Measurements from ENCODE around the gene RAP1GAP.

RAP1GAP gene

DNA sequence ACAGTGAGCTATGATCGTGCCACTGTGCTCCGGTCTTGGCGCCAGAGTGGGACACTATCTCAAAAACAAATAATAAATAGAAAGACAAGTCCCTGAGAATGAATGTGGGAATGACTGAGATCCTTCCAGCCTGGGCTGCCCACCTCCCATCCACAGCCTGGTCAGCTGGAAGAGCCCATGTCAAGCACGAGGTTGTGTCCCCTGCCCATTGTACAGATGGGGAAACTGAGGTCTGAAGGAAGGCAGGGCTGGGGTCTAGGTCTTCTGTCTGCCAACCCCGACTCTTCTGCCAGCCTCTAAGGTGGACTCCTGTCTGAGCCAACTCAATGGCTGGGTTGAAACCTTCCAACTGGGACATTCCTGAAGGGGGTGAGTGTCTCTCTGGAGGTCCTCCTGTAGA, 79.5 kb downstream of the RAP1GAP start:
- no peak overlapping the region for H3K27ac ChIP-seq
- no peak for TF ChIP-seq CTCF (conservative IDR thresholded peaks at IDR 0.05)

DNA sequence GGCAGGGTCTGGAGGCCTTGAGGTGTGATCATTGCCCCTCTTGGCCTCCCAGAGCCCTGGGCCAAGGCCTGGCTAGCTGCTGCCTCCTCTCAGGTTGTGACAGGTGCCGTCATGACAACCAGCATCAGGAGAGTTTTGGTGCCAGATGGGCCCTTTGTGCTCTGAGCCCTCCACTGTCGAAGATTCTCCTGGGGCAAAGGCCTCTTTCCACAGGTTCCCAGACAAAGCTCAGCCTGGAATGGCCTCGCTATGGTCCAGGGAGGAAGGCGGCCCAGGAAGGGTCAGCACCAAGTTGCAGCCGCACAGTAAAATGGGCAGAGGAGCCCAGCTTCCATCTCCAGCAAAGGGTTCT, 81.6 kb downstream of the RAP1GAP start:
- no peak overlapping the region for H3K27ac ChIP-seq
- no peak for TF ChIP-seq CTCF (conservative IDR thresholded peaks at IDR 0.05)

DNA sequence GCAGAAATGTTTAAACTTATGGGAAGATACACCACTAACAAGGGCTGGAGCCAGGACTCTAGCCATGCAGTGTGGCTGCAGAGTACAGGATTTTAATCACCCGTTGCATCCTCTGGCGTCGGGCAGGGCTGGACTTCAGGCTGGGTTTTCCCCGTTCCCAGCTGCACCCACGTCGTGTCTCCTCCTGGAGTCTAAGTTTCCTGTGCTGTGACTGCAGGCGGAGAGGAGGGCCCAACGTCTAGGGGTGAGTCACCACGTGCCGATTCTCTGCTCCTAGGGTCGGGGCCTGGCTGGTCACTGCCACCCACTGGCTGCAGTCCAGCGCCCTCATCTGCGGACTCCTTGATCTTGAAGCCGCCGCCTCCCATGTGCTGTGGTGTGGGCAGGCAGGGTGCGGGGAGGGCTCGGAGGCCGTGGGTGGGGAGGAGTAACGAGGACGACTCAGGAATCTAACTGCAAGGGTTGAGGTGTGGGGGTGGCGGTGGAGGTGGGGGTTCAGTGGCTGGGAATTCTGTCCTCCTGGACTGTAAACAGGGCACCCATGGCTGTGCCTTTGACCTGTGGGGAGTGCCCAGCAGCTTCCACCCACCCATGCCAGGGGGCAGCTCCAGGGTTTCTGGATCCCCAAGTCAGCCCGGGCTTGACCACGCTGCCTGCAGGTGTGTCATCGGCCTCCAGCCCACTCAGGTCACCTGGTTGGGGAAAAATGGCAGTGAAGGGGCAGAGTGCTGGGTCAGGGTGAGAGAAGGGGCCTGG, 82.1 kb downstream of the RAP1GAP start:
- no peak for TF ChIP-seq CTCF (conservative IDR thresholded peaks at IDR 0.05)
- no peak overlapping the region for H3K27ac ChIP-seq

DNA sequence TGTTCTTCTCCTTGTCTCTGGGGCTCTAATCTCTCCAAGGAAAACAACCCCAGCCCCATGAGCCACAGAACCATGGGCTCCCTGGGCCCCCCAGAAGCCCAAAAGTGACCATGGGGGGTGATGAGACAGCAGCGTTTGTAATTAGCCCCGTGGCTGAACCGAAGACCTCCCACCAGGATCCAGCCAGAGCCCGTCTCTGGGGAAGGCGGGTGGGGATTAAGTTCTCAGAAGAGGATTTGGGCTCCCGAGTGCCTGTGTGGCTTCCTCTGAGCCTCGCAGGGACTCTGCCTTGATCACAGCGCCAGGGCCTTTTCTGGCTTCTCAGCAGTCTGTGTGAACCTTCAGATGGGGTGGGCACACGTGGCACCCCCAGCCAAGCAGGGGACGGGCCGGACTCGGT, 82.9 kb downstream of the RAP1GAP start:
- H3K27ac ChIP-seq: no peak overlapping the region
- no peak for TF ChIP-seq CTCF (conservative IDR thresholded peaks at IDR 0.05)

- no peak for TF ChIP-seq CTCF (conservative IDR thresholded peaks at IDR 0.05)
- no peak overlapping the region for H3K27ac ChIP-seq
Observed at GRCh38 chr1:21585037-21585436, 84.1 kb downstream of the RAP1GAP start.

- TF ChIP-seq CTCF (conservative IDR thresholded peaks at IDR 0.05): no peak
- no peak overlapping the region for H3K27ac ChIP-seq
Observed at GRCh38 chr1:21584096-21584495, 85.1 kb downstream of the RAP1GAP start.

DNA sequence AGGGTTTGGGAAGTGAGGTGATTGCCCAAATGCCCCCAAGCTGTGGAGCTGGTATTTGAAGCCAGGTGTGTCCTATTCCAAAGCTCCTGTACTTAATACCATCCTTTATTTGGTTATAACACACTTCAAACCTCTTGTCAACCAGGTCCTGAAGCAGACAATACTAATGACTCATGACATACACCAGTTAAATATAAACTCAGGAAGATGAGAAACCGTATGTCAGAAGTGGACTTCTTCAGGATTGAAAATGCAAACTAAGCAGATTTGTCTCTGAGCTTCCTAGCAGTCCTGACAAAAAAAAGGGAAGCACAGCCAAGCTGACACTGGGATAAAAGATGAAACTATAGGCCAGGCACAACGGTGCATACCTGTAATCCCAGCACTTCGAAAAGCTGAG, 89.4 kb downstream of the RAP1GAP start:
- no peak for TF ChIP-seq CTCF (conservative IDR thresholded peaks at IDR 0.05)
- H3K27ac ChIP-seq: no peak overlapping the region
